ENCODE measurements around the gene KCNG3.
"Not testable (repeated sequence)": the region's sequence is repeated elsewhere in the genome, so short reads cannot be mapped to it uniquely, and the experiment has no call there.

Gene KCNG3

DNA sequence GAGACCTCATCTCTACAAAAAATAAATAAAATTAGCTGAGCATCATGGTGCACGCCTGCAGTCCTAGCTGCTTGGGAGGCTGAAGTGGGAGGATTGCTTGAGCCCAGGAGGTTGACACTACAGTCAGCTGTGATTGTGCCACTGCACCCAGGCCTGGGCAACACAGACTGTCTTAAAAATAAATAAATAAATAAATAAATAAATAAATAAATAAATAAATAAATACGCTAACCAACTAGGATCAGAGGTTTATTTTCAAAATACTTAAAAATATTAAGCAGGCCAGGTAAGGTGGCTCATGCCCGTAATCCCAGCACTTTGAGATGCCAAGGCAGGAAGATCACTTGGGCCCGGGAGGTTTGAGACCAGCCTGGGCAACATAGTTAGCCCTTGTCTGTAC lies 63.6 kb downstream of the KCNG3 start:
- DNase-seq (ENCODE audit: low read depth in 2 of 2): no peak

DNA sequence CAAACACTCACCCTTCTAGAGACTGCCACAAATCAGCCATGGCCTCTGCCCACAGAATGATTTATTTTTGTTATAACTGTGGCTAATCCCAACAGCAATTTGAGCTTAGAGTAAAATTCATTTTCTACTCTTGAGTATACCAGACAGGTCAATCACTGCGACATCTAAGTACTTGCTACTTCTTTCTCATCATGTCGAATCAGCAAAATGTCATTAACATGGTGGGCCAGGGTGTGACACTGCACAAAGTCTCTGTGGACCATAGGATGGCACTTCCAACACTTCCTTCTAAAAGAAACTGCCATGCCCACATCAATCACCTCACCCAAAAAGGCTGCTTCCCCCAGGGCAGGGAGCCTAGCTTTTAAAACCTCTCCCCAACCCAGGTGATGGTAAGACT lies 64.4 kb downstream of the KCNG3 start:
- no peak for DNase-seq (ENCODE audit: low read depth in 2 of 2)

DNA sequence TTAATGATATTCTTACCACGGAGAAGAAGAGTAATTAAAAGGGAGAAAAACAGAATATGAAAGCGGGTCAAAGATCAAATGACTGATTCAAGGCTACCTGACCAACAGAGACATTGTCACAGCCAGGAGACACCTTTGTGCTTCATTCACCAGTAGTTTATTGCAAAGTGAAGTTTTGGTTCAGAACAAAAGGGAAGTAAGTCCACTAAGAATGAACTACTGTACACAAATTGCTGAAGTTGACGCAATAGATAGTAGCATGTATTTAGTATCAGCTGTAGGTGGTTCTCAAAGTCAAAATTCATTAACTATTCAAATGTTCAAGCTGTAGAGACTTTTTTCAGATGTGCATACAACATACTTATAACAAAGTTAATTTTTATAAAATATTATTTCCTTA lies 68.1 kb downstream of the KCNG3 start:
- no peak for DNase-seq (ENCODE audit: low read depth in 2 of 2)

DNA sequence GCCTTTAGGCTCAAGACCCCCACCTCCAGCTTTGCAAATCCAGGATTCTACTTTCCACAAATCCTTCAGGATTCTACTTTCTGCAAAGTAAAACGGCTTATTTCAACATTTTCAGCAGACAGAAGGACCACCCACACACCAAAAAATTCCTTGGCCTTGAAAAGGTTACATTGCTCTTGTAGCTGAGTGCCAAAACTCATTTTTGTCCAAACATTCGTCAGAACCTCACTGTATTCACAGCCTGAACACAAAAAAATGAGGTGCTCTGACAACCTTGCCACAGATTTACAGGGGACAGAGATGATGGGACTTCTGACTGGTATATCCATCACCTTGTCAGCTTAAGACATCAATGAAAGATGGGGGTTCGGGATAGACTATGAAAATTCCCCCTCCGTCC lies 69.7 kb downstream of the KCNG3 start:
- no peak for DNase-seq (ENCODE audit: low read depth in 2 of 2)

DNA sequence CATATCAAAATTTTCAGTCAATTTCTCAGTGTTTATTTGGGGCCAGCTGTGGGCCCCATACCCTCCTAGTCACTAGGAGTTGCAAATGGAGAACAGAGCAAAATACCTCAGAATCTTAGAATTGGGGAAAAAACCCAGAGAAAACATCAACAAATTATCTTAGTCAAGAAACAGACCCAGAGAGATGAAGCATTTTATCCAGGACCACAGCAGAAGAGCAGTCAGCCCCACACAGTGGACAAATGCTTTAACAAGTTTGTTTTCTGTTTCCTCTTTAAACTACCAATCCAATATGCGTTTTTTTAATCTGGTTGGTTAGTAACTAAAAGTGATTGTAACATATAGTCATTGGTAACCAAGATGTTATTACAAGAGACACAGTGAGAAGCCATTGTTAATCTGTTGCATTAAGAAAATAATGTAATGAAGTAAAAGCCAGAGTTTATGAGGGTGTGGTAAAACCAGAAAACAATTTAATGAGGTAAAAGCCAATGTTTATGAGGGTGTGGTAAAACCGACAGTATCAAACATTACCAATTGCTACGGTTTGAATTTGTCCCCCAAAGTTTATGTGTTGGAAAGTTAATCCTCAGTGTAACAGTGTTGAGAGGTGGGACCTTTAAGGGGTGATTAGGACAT lies 72.1 kb downstream of the KCNG3 start:
- no peak for DNase-seq (ENCODE audit: low read depth in 2 of 2)

DNA sequence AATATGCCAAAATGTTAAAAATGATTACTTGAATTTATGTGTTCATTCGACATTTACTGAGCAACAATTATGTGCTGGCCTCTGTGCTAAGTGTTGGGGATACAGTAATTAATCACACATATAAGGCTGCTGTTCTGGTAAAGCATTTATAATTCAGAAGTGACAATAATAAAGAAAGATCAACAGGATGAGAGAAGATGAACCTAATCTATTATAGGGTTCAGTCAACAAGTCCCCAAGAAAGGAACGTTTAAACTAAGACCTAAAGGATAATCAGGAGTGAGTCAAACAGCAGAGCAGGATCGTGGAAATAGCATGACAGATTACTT lies 72.7 kb downstream of the KCNG3 start:
- DNase-seq (ENCODE audit: low read depth in 2 of 2): no peak

DNA sequence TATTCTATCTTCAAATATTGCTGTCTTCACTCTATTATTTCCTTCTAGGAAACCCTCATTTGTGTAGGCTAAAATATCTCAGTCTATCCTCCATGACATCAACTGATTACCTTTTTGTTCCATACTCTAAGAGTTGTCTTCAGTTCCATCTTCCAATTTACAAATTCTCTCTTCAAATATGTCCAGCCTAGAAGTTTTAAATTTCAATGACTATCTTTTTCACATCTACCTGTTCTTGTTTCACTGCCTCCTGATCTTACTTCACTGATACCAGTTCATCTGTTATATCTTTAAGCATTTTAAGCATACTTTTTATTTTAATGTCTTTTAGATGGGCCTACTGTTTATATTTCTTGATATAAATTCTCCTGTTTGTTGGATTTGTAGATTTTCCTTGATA lies 79.1 kb downstream of the KCNG3 start:
- DNase-seq (ENCODE audit: low read depth in 2 of 2): no peak

DNA sequence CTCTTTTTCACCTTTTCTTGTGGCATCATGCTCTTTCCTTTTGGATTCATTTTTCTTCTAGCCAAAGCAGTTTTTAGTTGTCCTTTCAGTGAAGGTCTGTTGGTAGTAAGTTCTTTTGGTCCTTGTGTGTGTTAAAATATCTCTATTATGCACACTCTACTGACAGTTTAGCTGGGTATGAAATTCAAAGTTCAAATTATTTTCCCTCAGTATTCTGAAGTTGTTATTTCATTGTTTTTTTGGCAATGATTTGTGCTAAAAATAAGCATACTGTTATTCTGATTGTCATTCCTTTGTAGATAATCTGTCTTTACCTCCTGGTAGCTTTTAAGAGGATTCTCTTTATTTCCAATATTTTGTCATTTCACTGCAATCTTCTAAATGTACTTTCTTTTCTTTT lies 79.6 kb downstream of the KCNG3 start:
- no peak for DNase-seq (ENCODE audit: low read depth in 2 of 2)

DNA sequence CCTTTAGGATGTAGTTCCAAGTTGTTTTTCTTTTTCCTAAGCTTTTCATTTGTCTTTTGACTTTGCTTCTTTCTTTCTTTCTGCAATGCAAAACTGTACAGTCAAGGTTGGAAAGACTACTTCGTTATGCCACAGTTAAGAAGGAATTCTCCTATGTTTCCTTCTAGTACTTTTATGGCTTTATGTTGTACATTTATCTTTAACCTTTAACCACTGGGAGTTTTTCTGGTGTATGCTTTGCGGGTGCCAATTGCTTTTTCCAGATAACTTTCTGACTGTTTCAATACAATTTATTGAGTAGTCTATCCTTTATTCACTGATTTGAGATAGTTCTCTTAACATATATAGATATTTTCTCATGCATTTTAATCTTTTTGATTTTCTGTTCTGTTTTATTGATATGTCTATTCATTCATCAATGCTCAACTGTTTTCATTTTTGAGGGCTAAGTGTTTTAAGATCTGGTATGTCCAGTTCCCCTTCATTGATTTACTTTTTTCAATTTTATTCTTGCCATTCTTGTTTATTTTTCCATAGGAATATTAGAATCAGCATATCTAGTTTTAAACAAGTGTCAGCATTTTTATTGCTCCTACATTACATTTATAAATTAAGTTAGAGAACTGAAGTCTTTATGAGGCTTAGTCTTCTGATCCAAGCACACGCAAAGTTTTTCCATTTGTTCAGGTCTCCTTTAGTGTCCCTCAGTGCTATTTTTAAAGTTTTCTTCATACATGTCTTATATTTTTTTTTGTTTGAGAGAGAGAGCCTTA lies 82.9 kb downstream of the KCNG3 start:
- DNase-seq (ENCODE audit: low read depth in 2 of 2): no peak

DNA sequence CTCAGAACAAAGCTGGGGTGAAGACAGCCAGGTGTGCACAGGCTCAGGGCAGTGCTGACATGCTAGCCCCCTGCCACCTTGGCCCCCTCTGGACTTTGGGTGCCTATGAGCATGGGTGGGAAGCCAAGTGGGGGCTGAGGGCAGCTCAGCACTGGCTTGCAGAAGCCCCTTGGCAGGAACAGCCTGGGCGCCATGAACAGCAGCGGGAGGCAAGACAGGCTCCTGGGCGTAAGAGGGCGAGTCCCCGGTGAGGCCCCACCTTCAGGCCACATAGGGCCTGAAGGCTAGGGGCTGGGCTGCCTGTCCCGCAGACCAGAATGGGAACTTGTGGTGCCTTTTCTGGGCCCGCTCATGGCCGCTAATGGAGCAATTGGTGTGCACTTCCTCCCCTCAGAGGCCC lies 85.8 kb downstream of the KCNG3 start:
- no peak for DNase-seq (ENCODE audit: low read depth in 2 of 2)

DNA sequence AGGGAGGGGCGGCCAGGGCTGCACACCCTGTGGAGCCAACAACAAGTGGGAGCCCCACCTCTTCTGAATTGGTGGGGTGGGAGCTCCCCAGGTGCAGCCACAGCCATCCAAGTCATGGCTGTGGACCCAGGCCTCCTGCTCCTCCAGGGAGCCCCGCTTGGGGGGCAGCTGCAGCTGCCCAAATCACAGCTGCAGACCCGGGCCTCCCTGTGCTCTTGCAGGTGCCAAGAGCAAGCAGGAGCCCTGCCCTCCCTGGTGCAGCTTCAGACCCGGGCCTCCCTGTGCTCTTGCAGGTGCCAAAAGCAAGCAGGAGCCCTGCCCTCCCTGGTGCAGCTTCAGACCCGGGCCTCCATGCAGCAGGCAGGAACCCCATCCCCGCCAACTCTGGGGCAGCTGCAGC lies 86.3 kb downstream of the KCNG3 start:
- DNase-seq (ENCODE audit: low read depth in 2 of 2): no peak

DNA sequence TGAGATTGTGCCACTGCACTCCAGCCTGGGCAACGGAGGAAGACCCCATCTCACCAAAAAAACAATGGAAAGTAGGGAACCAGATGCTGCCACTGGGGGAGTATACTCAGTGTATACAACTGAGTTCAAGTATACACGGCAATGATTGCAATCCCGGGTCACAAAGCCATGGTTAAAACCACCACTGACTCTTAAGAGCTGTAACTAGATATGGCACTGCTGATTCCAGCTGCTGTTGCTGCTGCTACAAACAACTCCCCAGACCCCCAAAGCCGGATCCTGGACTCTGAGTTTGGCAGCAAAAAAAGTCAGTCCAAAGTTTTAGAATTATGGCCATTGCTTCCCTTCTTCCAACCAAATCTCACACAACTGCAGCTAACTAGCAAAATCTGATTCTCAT lies 89.1 kb downstream of the KCNG3 start:
- no peak for DNase-seq (ENCODE audit: low read depth in 2 of 2)

DNA sequence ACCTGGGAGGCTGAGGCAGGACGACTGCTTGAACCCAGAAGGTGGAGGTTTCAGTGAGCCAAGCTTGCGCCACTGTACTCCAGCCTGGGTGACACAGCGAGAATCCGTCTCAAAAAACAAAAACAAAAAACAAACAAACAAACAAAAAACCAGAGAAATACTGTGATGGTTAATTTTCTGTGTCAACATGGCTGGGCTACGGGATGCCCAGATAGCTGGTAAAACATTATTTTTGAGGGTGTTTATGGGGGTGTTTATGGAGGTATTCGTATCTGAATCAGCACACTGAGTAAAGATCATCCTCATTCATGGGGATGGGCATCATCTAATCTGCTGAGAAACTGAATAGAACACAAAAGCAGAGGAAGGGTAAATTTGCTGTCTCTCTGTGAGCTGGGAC lies 92.0 kb downstream of the KCNG3 start:
- no peak for DNase-seq (ENCODE audit: low read depth in 2 of 2)

DNA sequence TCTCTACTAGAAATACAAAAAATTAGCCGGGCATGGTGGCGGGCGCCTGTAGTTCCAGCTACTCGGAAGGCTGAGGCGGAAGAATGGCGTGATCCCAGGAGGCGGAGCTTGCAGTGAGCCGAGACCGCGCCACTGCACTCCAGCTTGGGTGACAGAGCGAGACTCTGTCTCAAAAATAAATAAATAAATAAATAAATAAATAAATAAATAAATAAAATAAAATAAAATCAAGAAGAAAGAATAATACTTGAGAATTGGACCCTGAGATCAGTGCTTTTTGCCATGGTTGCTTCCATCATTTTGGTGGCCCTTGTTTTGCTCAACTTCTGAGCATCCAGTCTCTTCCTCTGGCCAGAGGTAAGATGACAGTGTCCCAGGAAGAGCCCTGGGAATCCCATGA lies 95.7 kb downstream of the KCNG3 start:
- DNase-seq (ENCODE audit: low read depth in 2 of 2): not testable (repeated sequence)

DNA sequence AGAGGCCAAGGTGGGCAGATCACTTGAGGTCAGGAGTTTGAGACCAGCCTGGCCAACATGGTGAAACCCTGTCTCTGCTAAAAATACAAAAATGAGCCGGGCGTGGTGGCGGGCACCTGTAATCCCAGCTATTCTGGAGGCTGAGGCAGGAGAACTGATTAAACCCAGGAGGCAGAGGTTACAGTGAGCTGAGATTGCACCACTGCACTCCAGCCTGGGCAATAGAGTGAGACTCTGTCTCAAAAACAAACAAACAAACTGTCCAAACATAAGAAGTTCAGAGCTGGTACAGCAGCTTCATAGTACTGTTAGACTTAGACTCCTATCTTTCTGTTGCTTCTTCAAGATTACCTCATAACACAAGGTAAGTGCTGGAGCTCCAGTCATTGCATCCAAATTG lies 100.5 kb downstream of the KCNG3 start:
- not testable (repeated sequence) for DNase-seq (ENCODE audit: low read depth in 2 of 2)

DNA sequence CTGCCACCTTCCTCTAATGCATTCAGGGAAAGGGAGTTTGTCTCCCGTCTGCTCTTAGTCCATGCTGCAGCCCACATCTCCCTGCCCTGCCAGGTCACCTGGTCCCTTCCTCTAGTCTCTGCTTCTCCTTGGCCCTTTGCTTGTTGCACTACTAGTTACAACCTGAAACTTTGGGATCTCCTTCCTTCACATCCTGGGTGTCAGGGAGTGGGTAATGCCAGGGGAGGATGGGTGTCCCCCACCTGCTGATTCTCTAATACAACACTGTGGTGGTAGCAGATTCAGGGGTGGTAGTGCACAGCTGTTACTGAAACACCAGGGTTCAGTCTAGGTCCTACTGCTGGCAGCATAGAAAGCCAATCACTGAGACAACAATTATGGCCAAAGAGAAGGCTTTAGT lies 101.6 kb downstream of the KCNG3 start:
- DNase-seq (ENCODE audit: low read depth in 2 of 2): no peak

Data from stimulated activated CD4-positive, alpha-beta T cell treated with anti-CD3 and anti-CD28 coated beads, Interleukin-1b, Interleukin-23, amount 100 ng/mL, for 4 hours (primary cell).